Measurements from ENCODE around the gene MNT. TPM values are rescaled to one million over a fixed set of nuclear protein-coding genes. Genes with fewer than 3 reads are reported as not detected.
"Not testable (repeated sequence)": the region's sequence is repeated elsewhere in the genome, so short reads cannot be mapped to it uniquely, and the experiment has no call there.

MNT gene, protein sequence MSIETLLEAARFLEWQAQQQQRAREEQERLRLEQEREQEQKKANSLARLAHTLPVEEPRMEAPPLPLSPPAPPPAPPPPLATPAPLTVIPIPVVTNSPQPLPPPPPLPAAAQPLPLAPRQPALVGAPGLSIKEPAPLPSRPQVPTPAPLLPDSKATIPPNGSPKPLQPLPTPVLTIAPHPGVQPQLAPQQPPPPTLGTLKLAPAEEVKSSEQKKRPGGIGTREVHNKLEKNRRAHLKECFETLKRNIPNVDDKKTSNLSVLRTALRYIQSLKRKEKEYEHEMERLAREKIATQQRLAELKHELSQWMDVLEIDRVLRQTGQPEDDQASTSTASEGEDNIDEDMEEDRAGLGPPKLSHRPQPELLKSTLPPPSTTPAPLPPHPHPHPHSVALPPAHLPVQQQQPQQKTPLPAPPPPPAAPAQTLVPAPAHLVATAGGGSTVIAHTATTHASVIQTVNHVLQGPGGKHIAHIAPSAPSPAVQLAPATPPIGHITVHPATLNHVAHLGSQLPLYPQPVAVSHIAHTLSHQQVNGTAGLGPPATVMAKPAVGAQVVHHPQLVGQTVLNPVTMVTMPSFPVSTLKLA
- total RNA-seq = 10 to 100 TPM in 4 of 8 experiments, 1 to 10 TPM in 4; 6.4 to 25.1 (median 9.9) TPM

- Histone ChIP-seq H3K4me3 (peak within 1 kb of the TSS; percentile 60 to 90 (median 62)), H3K27ac (peak within 1 kb of the TSS; percentile 96 to 97), H3K4me1 (replicated peaks in 1 of 2) (peaks cover 30% of the 10 kb centered on the region in 2 donors)
- in situ Hi-C loops (cut with MboI; ENCODE audit: low pct_unique_long_range_greater_than_20kb in 2 of 9, low sequenced_read_pairs in 9 of 9, unreplicated experiment in 9 of 9) = no loop called here
- peak; percentile 5 to 31 (median 16) for ATAC-seq (replicated peaks in 6 of 8)
- 0 to 5% (median 0%) methylated on average over 3 to 12 of the region's 51 CpGs; no CpG with 5 or more reads in 5 of the 10 experiments for WGBS, 10 experiments
Measured at GRCh38 chr17:2400877-2401425, at the start of gene MNT. TSS of gene MNT (minus strand) at chr17:2401060. CDS start at chr17:2400712, 348 bp downstream.

GRCh38 chr17:2450016-2450650 is 49.3 kb upstream of the MNT start:
- no peak for ATAC-seq (replicated peaks in 6 of 8)
- Histone ChIP-seq H3K4me3 (no peak overlapping the region), H3K27ac (no peak overlapping the region), H3K4me1 (replicated peaks in 1 of 2) (peaks cover 0 to 7% of the 10 kb centered on the region in 2 donors)
- 60 to 100% (median 86%) methylated on average over 1 to 4 of the region's 5 CpGs for WGBS, 10 experiments
- in situ Hi-C loops (cut with MboI; ENCODE audit: low pct_unique_long_range_greater_than_20kb in 2 of 9, low sequenced_read_pairs in 9 of 9, unreplicated experiment in 9 of 9) = no loop called here

GRCh38 chr17:2449486-2449885 is 48.6 kb upstream of the MNT start:
- in situ Hi-C loops (cut with MboI; ENCODE audit: low pct_unique_long_range_greater_than_20kb in 2 of 9, low sequenced_read_pairs in 9 of 9, unreplicated experiment in 9 of 9) = no loop called here
- Histone ChIP-seq H3K27ac (no peak overlapping the region), H3K4me1 (replicated peaks in 1 of 2) (peaks cover 0 to 7% of the 10 kb centered on the region in 2 donors), H3K4me3 (no peak overlapping the region)
- ATAC-seq (replicated peaks in 6 of 8) = peak in 3 of 8 experiments; percentile 15 to 51 (median 35)
- WGBS, 10 experiments = 25 to 100% (median 87%) methylated on average over 2 of the region's 2 CpGs

GRCh38 chr17:2447479-2447878 is 46.6 kb upstream of the MNT start:
- H3K4me1 ChIP-seq (replicated peaks in 1 of 2); ATAC-seq (replicated peaks in 6 of 8); in situ Hi-C loops (cut with MboI; ENCODE audit: low pct_unique_long_range_greater_than_20kb in 2 of 9, low sequenced_read_pairs in 9 of 9, unreplicated experiment in 9 of 9); H3K27ac ChIP-seq; H3K4me3 ChIP-seq: not testable (repeated sequence)
- no CpG with 5 or more reads among the region's 29 CpGs for WGBS, 10 experiments

DNA sequence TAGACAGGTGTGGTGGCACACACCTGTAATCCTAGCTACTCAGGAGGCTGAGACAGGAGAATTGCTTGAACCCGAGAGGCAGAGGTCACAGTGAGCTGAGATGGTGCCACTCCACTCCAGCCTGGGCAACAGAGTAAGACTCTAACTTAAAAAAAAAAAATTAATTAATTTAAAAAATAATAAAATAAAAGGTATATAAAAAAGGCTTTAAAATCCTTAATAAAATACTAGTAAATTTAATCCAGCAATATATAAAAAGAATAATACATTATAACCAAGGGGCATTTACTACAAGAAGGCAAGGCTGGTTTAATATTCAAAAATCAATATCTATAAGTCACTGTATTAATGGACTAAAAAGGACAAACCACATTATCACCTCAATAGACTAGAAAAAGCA is 44.8 kb upstream of the MNT start:
- H3K27ac ChIP-seq = no peak overlapping the region
- in situ Hi-C loops (cut with MboI; ENCODE audit: low pct_unique_long_range_greater_than_20kb in 2 of 9, low sequenced_read_pairs in 9 of 9, unreplicated experiment in 9 of 9) = no loop called here
- WGBS, 10 experiments = 100% methylated on average over 1 of the region's 1 CpG; no CpG with 5 or more reads in 4 of the 10 experiments
- peaks cover 11% of the 10 kb centered on the region in 2 donors for H3K4me1 ChIP-seq (replicated peaks in 1 of 2)
- no peak overlapping the region for H3K4me3 ChIP-seq
- ATAC-seq (replicated peaks in 6 of 8) = no peak

DNA sequence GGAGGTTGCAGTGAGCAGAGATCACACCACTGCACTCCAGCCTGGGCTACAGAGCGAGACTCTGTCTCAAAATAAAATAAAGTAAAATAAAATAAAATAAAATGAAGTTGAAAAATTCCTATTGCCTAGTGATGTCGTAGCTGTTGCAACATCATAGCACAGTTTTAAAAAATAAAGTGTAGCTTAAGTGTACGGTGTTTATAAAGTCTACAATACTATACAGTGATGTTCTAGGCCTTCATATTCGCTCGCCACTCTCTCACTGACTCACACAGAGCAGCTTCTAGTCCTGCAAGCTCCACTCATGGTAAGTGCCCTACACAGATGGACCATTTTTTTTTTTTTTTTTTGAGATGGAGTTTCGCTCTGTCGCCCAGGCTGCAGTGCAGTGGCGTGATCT is 43.5 kb upstream of the MNT start:
- ATAC-seq (replicated peaks in 6 of 8) = no peak
- in situ Hi-C loops (cut with MboI; ENCODE audit: low pct_unique_long_range_greater_than_20kb in 2 of 9, low sequenced_read_pairs in 9 of 9, unreplicated experiment in 9 of 9) = no loop called here
- WGBS, 10 experiments = 90 to 100% (median 95%) methylated on average over 3 to 7 of the region's 8 CpGs; no CpG with 5 or more reads in 2 of the 10 experiments
- Histone ChIP-seq H3K4me1 (replicated peaks in 1 of 2) (peaks cover 3 to 11% of the 10 kb centered on the region in 2 donors), H3K27ac (no peak overlapping the region), H3K4me3 (no peak overlapping the region)

GRCh38 chr17:2442166-2442565 is 41.3 kb upstream of the MNT start:
- ATAC-seq (replicated peaks in 6 of 8) = no peak
- WGBS, 10 experiments = 0 to 78% (median 45%) methylated on average over 2 to 3 of the region's 3 CpGs
- peaks cover 3 to 11% of the 10 kb centered on the region in 2 donors for H3K4me1 ChIP-seq (replicated peaks in 1 of 2)
- no peak overlapping the region for H3K27ac ChIP-seq
- in situ Hi-C loops (cut with MboI; ENCODE audit: low pct_unique_long_range_greater_than_20kb in 2 of 9, low sequenced_read_pairs in 9 of 9, unreplicated experiment in 9 of 9) = no loop called here
- H3K4me3 ChIP-seq = no peak overlapping the region

DNA sequence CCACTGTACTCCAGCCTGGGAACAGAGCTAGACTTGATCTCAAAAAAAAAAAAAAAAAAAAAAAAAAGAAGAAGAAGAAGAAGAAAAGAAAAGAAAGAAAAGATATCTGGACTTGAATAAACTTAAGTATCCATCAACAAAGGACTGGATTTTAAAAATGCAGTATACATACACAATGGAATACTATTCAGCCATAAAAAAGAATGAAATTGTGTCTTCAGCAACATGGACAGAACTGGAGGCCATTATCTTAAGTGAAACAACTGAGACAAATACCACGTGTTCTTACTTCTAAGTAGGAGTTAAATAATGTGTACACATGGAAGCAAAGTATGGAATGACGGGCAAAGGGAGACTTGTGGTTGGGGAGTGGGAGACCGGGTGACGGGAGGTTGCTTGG is 40.1 kb upstream of the MNT start:
- peaks cover 12 to 17% of the 10 kb centered on the region in 2 donors for H3K4me1 ChIP-seq (replicated peaks in 1 of 2)
- in situ Hi-C loops (cut with MboI; ENCODE audit: low pct_unique_long_range_greater_than_20kb in 2 of 9, low sequenced_read_pairs in 9 of 9, unreplicated experiment in 9 of 9) = no loop called here
- WGBS, 10 experiments = 80 to 100% (median 94%) methylated on average over 1 to 4 of the region's 4 CpGs; no CpG with 5 or more reads in 1 of the 10 experiments
- H3K4me3 ChIP-seq = no peak overlapping the region
- no peak overlapping the region for H3K27ac ChIP-seq
- ATAC-seq (replicated peaks in 6 of 8) = no peak

GRCh38 chr17:2439997-2440396 is 39.1 kb upstream of the MNT start:
- H3K4me3 ChIP-seq; in situ Hi-C loops (cut with MboI; ENCODE audit: low pct_unique_long_range_greater_than_20kb in 2 of 9, low sequenced_read_pairs in 9 of 9, unreplicated experiment in 9 of 9); H3K27ac ChIP-seq; ATAC-seq (replicated peaks in 6 of 8): not testable (repeated sequence)
- H3K4me1 ChIP-seq (replicated peaks in 1 of 2) = peaks cover 16 to 21% of the 10 kb centered on the region in 2 donors
- 60 to 100% (median 100%) methylated on average over 1 to 4 of the region's 6 CpGs; no CpG with 5 or more reads in 3 of the 10 experiments for WGBS, 10 experiments

DNA sequence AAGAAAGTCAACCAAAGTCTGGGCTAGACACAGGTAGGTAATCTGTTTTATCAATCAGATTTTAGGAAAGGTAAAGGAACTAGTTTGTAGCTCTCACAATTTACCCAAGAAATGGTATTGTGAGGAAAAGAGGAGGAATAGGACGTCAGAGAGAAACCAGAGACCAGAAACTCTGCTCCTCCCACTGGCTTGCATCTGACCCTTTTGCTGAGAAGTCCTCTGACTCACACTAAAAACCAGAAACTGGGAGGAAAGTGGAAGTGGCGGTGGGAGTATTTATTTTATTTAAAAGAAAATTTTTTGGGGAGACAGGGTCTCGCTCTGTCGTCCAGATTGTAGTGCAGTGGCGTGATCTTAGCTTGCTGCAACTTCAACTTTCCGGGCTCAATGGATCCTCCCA is 38.0 kb upstream of the MNT start:
- in situ Hi-C loops (cut with MboI; ENCODE audit: low pct_unique_long_range_greater_than_20kb in 2 of 9, low sequenced_read_pairs in 9 of 9, unreplicated experiment in 9 of 9) = no loop called here
- WGBS, 10 experiments = 20 to 100% (median 94%) methylated on average over 1 to 6 of the region's 6 CpGs; no CpG with 5 or more reads in 1 of the 10 experiments
- peak in 1 of 8 experiments; percentile 43 for ATAC-seq (replicated peaks in 6 of 8)

GRCh38 chr17:2436316-2436905 is 35.6 kb upstream of the MNT start:
- Histone ChIP-seq H3K4me1 (replicated peaks in 1 of 2) (peaks cover 30 to 32% of the 10 kb centered on the region in 2 donors), H3K27ac (peak overlapping the region in 1 of 2 donors; percentile 85), H3K4me3 (no peak overlapping the region)
- peak in 2 of 8 experiments; percentile 1 to 3 for ATAC-seq (replicated peaks in 6 of 8)
- in situ Hi-C loops (cut with MboI; ENCODE audit: low pct_unique_long_range_greater_than_20kb in 2 of 9, low sequenced_read_pairs in 9 of 9, unreplicated experiment in 9 of 9) = no loop called here
- 14 to 100% (median 68%) methylated on average over 1 to 5 of the region's 5 CpGs; no CpG with 5 or more reads in 2 of the 10 experiments for WGBS, 10 experiments

More for the DNA sequence above, 38.0 kb upstream of the MNT start:
- H3K4me1 ChIP-seq (replicated peaks in 1 of 2) = peaks cover 28 to 32% of the 10 kb centered on the region in 2 donors
- H3K4me3 ChIP-seq = no peak overlapping the region
- H3K27ac ChIP-seq = no peak overlapping the region

DNA sequence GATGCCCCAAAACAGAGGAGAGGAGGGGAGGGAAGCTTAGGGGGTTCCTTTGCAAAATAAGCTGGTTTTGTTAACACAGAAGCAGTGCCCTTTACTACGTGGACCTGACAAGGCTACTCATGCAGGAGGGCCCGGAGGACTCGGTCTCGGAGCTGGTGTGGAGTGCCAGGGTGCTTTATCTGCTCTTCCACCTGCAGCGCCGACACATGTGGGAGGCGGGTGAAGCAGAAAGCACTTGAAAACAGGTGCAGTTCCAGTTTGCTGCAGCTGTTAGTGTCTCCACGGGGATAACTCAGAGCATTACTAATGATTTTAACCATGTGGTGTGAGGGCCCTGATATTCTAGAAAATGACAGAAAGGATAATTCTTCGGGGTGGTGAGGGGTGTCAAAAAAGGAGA is 35.0 kb upstream of the MNT start:
- 14 to 100% (median 60%) methylated on average over 1 to 6 of the region's 9 CpGs; no CpG with 5 or more reads in 5 of the 10 experiments for WGBS, 10 experiments
- Histone ChIP-seq H3K4me3 (peak overlapping the region in 3 of 5 donors; percentile 0 to 12 (median 7)), H3K4me1 (replicated peaks in 1 of 2) (peaks cover 30 to 32% of the 10 kb centered on the region in 2 donors), H3K27ac (peak overlapping the region; percentile 34 to 85)
- peak in 5 of 8 experiments; percentile 49 to 62 (median 55) for ATAC-seq (replicated peaks in 6 of 8)
- in situ Hi-C loops (cut with MboI; ENCODE audit: low pct_unique_long_range_greater_than_20kb in 2 of 9, low sequenced_read_pairs in 9 of 9, unreplicated experiment in 9 of 9) = no loop called here

Data from motor neuron (in vitro differentiated cells).